ENCODE data around the gene EPS8.
"Not testable (repeated sequence)": the region's sequence is repeated elsewhere in the genome, so short reads cannot be mapped to it uniquely, and the experiment has no call there.

DNA sequence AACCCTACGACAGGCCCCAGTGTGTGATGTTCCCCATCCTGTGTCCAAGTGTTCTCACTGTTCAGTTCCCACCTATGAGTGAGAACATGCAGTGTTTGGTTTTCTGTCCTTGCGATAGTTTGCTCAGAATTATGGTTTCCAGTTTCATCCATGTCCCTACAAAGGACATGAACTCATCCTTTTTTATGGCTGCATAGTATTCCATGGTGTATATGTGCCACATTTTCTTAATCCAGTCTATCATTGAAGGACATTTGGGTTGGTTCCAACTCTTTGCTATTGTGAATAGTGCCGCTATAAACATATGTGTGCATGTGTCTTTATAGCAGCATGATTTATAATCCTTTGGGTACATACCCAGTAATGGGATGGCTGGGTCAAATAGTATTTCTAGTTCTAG, 47.3 kb downstream of the EPS8 start:
- TF ChIP-seq, protein P1, sequence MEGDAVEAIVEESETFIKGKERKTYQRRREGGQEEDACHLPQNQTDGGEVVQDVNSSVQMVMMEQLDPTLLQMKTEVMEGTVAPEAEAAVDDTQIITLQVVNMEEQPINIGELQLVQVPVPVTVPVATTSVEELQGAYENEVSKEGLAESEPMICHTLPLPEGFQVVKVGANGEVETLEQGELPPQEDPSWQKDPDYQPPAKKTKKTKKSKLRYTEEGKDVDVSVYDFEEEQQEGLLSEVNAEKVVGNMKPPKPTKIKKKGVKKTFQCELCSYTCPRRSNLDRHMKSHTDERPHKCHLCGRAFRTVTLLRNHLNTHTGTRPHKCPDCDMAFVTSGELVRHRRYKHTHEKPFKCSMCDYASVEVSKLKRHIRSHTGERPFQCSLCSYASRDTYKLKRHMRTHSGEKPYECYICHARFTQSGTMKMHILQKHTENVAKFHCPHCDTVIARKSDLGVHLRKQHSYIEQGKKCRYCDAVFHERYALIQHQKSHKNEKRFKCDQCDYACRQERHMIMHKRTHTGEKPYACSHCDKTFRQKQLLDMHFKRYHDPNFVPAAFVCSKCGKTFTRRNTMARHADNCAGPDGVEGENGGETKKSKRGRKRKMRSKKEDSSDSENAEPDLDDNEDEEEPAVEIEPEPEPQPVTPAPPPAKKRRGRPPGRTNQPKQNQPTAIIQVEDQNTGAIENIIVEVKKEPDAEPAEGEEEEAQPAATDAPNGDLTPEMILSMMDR (IDR thresholded peaks at IDR 0.05): not testable (repeated sequence)
- not testable (repeated sequence) for TF ChIP-seq POLR2A (IDR thresholded peaks at IDR 0.05)
